Measurements from ENCODE around the gene KCNT1.

The KCNT1 gene

DNA sequence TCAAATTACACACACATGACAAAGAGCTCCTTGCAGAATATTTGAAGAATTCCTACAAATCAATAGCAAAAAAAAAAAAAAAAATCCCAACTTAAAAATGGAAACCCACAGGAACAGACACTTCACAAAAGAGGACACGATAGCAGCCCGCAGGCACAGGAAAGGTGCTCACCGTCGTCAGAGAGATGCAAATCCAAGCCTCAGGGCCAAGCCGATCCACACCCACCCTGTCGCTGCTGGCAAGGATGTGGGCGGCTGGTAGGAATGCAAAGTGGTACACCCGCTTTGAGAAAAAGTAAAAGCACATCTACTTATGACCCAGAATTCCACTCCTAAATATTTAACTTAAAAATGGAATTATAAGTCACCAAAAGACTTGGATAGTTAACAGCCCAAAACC is 28.0 kb upstream of the KCNT1 start:
- Histone ChIP-seq H3K27me3 (ENCODE audit: control insufficient read depth in 1 of 2, insufficient read depth in 2 of 2, low read length in 2 of 2) (peaks cover 0 to 2% of the 10 kb centered on the region in 2 donors), H3K36me3 (ENCODE audit: control insufficient read depth in 2 of 2, insufficient read depth in 2 of 2, low read length in 2 of 2) (no peaks in the 10 kb centered on the region), H3K27ac (ENCODE audit: low read length) (no peak overlapping the region), H3K9ac (ENCODE audit: low read length in 2 of 2) (no peak overlapping the region), H3K4me3 (ENCODE audit: low read length in 2 of 2) (no peak overlapping the region), H3K4me1 (ENCODE audit: control insufficient read depth, insufficient read depth, low read length) (no peaks in the 10 kb centered on the region), H3K9me3 (ENCODE audit: control insufficient read depth in 2 of 2, low read length in 2 of 2) (no peaks in the 10 kb centered on the region)

DNA sequence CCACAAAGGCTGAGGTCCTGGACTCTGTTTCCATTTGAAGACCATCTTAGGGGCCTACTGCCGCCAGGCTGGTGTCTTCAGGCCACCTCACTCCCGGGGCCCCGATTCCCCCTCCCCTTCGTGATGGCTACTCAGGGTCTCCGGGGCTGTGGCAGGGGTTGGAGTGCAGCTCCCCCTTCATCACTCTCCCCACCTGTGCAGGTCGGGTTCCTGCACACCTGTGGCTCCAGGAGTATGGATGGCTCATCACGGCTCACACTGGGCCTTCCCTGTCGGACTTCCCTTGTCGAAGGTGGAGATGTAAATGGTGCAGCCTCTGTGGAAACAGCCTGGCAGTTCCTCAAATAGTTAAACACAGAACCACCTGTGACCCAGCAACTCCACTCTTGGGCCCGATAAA is 27.0 kb upstream of the KCNT1 start:
- no peaks in the 10 kb centered on the region for H3K9me3 ChIP-seq (ENCODE audit: control insufficient read depth in 2 of 2, low read length in 2 of 2)
- H3K27ac ChIP-seq (ENCODE audit: low read length) = no peak overlapping the region
- no peak overlapping the region for H3K9ac ChIP-seq (ENCODE audit: low read length in 2 of 2)
- H3K36me3 ChIP-seq (ENCODE audit: control insufficient read depth in 2 of 2, insufficient read depth in 2 of 2, low read length in 2 of 2) = no peaks in the 10 kb centered on the region
- H3K27me3 ChIP-seq (ENCODE audit: control insufficient read depth in 1 of 2, insufficient read depth in 2 of 2, low read length in 2 of 2) = peaks cover 0 to 2% of the 10 kb centered on the region in 2 donors
- H3K4me3 ChIP-seq (ENCODE audit: low read length in 2 of 2) = no peak overlapping the region
- no peaks in the 10 kb centered on the region for H3K4me1 ChIP-seq (ENCODE audit: control insufficient read depth, insufficient read depth, low read length)

DNA sequence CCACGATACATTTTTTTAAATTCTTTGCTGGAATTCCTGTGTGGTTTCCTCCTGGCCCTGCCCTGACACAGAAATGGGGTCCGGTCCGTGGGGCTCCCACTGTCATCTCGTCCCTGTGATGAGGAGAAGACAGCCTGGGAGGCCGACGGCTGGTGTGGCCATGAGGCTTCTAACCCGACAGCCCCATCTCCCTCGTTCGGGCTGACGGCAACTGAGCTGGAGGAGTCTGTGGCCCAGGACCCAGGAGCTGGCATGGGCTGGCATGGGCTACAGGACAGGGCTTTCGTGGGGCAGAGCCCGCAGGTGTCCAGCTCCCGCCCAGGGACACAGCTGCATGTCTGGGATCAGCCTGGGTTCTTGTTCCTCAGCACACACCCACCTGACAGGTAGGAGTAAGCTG is 25.1 kb upstream of the KCNT1 start:
- Histone ChIP-seq H3K36me3 (ENCODE audit: control insufficient read depth in 2 of 2, insufficient read depth in 2 of 2, low read length in 2 of 2) (no peaks in the 10 kb centered on the region), H3K27me3 (ENCODE audit: control insufficient read depth in 1 of 2, insufficient read depth in 2 of 2, low read length in 2 of 2) (peaks cover 0 to 2% of the 10 kb centered on the region in 2 donors), H3K27ac (ENCODE audit: low read length) (no peak overlapping the region), H3K9me3 (ENCODE audit: control insufficient read depth in 2 of 2, low read length in 2 of 2) (no peaks in the 10 kb centered on the region), H3K9ac (ENCODE audit: low read length in 2 of 2) (no peak overlapping the region), H3K4me1 (ENCODE audit: control insufficient read depth, insufficient read depth, low read length) (no peaks in the 10 kb centered on the region), H3K4me3 (ENCODE audit: low read length in 2 of 2) (no peak overlapping the region)

DNA sequence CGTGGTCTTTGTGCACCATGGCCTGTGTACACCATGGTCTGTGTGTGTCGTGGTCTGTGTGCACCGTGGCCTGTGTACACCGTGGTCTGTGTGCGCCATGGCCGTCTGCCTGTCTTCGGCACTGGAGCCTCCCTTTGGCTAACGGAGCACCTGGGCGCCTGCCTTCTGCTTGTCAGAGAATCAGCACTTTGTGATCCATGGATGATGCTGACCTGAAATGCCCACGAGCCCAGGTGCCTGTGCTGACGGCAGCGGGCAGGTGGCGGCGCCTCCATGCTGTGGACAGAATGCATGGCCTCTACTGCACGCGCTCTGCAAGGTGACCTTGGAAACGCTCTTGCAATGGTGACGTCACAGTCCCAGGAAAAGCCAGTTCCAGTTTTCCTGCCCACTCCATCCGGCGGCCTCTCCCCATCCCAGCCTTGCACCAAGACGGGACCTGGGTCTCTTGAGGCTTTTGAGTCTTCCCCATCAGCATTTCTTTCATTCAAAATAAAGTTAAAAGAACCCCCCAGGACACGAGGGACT is 24.3 kb upstream of the KCNT1 start:
- no peaks in the 10 kb centered on the region for H3K36me3 ChIP-seq (ENCODE audit: control insufficient read depth in 2 of 2, insufficient read depth in 2 of 2, low read length in 2 of 2)
- peaks cover 3 to 5% of the 10 kb centered on the region in 2 donors for H3K27me3 ChIP-seq (ENCODE audit: control insufficient read depth in 1 of 2, insufficient read depth in 2 of 2, low read length in 2 of 2)
- no peak overlapping the region for H3K27ac ChIP-seq (ENCODE audit: low read length)
- no peaks in the 10 kb centered on the region for H3K4me1 ChIP-seq (ENCODE audit: control insufficient read depth, insufficient read depth, low read length)
- H3K4me3 ChIP-seq (ENCODE audit: low read length in 2 of 2) = no peak overlapping the region
- H3K9ac ChIP-seq (ENCODE audit: low read length in 2 of 2) = no peak overlapping the region
- H3K9me3 ChIP-seq (ENCODE audit: control insufficient read depth in 2 of 2, low read length in 2 of 2) = no peaks in the 10 kb centered on the region

DNA sequence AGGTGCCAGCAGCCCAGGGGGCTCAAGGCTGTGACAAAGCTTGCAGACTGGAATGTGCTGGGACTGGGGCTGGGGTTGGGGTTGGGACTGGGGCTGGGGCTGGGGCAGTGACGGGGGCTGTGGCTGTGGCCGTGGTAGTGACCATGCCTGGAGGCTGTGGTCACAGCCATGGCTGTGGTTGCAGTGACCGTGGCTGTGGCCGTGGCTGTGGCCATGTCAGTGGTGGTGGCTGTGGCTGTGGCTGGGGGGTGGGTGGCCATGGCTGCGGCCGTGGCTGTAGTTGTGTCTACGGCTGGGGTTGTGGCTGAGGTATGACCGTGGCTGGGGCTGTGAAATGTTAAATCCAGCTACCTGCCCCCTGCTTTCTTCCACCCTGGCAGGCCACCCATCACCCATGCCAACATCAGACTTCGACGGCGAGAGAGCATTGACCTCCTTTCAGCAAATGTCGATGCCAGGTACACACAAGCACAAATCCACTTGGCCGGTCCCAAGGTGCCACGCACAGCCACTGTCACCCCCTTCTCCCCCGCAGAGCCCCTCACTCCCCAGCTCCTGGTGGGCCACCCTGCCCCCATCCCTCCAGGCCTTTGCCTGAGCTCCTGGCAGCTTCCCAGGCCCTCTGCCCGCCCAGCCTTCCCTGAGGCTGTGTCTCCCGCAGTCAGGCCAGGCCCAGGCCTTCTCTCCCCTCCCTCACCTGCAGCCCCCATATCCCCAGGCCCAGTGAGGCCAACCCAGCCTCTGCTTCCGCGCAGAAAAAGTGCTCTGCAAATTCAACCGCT is 23.6 kb upstream of the KCNT1 start:
- no peaks in the 10 kb centered on the region for H3K9me3 ChIP-seq (ENCODE audit: control insufficient read depth in 2 of 2, low read length in 2 of 2)
- H3K27me3 ChIP-seq (ENCODE audit: control insufficient read depth in 1 of 2, insufficient read depth in 2 of 2, low read length in 2 of 2) = peaks cover 3 to 4% of the 10 kb centered on the region in 2 donors
- H3K27ac ChIP-seq (ENCODE audit: low read length) = no peak overlapping the region
- no peak overlapping the region for H3K9ac ChIP-seq (ENCODE audit: low read length in 2 of 2)
- no peak overlapping the region for H3K4me3 ChIP-seq (ENCODE audit: low read length in 2 of 2)
- H3K36me3 ChIP-seq (ENCODE audit: control insufficient read depth in 2 of 2, insufficient read depth in 2 of 2, low read length in 2 of 2) = no peaks in the 10 kb centered on the region
- no peaks in the 10 kb centered on the region for H3K4me1 ChIP-seq (ENCODE audit: control insufficient read depth, insufficient read depth, low read length)

DNA sequence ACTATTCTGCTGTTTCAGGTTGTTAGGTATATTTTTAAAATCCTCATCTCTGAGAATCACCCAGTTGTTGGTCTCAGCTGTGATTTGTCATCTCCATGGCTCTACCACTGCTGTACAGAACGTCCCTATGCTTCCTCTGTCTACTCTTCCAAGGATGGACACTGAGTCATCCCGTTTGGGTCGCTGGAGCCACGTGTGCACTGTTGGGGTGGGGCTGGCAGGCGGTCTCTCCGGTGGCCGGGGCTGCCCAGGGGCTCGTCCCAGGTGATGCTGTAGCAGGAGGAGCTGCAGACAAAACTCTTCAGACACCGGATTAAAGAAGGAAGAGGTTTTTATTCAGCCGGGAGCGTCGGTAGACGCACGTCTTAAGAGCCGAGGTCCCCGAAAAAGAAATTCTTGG is 21.9 kb upstream of the KCNT1 start:
- no peaks in the 10 kb centered on the region for H3K36me3 ChIP-seq (ENCODE audit: control insufficient read depth in 2 of 2, insufficient read depth in 2 of 2, low read length in 2 of 2)
- H3K4me3 ChIP-seq (ENCODE audit: low read length in 2 of 2) = no peak overlapping the region

DNA sequence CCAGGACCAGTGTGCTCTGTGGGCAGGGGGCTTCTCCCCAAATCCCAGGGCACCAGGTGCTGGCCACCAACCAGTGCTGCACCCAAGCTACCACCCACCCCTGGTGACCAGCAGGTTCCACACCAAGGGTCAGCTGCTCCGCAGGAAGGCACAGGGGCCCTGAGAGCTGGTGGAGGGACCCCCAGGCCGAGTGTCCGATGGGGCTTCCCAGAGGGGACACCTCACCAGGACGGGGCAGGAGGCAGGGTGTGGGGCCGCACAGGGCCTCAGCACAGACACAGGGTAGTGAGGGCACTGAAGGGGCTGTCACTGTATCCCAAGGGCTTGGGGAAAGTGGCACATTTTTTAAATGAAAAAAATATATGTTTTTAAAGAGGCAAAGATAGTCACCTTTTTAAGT is 20.8 kb upstream of the KCNT1 start:
- H3K4me1 ChIP-seq (ENCODE audit: control insufficient read depth, insufficient read depth, low read length) = no peaks in the 10 kb centered on the region
- peaks cover 10 to 13% of the 10 kb centered on the region in 2 donors for H3K27me3 ChIP-seq (ENCODE audit: control insufficient read depth in 1 of 2, insufficient read depth in 2 of 2, low read length in 2 of 2)
- H3K9me3 ChIP-seq (ENCODE audit: control insufficient read depth in 2 of 2, low read length in 2 of 2) = no peaks in the 10 kb centered on the region
- no peaks in the 10 kb centered on the region for H3K36me3 ChIP-seq (ENCODE audit: control insufficient read depth in 2 of 2, insufficient read depth in 2 of 2, low read length in 2 of 2)
- H3K27ac ChIP-seq (ENCODE audit: low read length) = no peak overlapping the region
- H3K4me3 ChIP-seq (ENCODE audit: low read length in 2 of 2) = no peak overlapping the region
- no peak overlapping the region for H3K9ac ChIP-seq (ENCODE audit: low read length in 2 of 2)

More for the DNA sequence above, 21.9 kb upstream of the KCNT1 start:
- Histone ChIP-seq H3K27ac (ENCODE audit: low read length) (no peak overlapping the region), H3K9me3 (ENCODE audit: control insufficient read depth in 2 of 2, low read length in 2 of 2) (no peaks in the 10 kb centered on the region), H3K4me1 (ENCODE audit: control insufficient read depth, insufficient read depth, low read length) (no peaks in the 10 kb centered on the region), H3K9ac (ENCODE audit: low read length in 2 of 2) (no peak overlapping the region), H3K27me3 (ENCODE audit: control insufficient read depth in 1 of 2, insufficient read depth in 2 of 2, low read length in 2 of 2) (peaks cover 10 to 13% of the 10 kb centered on the region in 2 donors)

DNA sequence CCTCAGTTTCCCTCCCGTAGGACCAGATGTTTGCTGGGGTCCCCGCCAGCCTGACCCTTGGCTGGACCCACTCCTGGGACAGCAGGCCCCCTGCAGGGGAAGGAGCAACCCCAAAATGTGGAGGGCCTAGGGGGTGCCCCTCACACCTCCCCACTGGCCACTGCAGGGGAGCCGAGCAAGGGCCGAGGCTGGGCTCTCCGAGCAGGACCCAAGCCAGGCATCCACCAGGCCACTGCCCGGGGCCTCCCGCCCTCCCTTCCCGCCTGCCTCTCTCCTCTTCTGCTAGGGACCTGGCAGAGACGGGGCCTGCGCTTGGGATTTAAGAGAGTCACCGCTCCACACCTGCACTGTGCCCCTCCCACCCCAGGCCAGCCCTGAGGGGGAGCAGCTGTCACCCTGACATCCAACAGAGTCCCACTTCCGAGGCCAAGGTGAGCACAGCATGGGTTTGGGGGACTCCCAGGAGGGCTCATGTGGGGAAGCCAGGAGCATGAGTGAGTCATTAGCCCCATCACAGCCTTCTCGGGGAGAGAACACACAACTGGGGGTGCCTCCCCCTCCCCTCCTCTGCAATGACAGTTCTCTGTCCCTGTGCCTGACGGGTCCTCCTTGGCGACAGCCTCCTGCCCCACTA is 18.5 kb upstream of the KCNT1 start:
- no peak overlapping the region for H3K9ac ChIP-seq (ENCODE audit: low read length in 2 of 2)
- no peaks in the 10 kb centered on the region for H3K36me3 ChIP-seq (ENCODE audit: control insufficient read depth in 2 of 2, insufficient read depth in 2 of 2, low read length in 2 of 2)
- H3K4me1 ChIP-seq (ENCODE audit: control insufficient read depth, insufficient read depth, low read length) = no peaks in the 10 kb centered on the region
- H3K27me3 ChIP-seq (ENCODE audit: control insufficient read depth in 1 of 2, insufficient read depth in 2 of 2, low read length in 2 of 2) = peaks cover 10 to 20% of the 10 kb centered on the region in 2 donors
- no peaks in the 10 kb centered on the region for H3K9me3 ChIP-seq (ENCODE audit: control insufficient read depth in 2 of 2, low read length in 2 of 2)
- no peak overlapping the region for H3K4me3 ChIP-seq (ENCODE audit: low read length in 2 of 2)
- H3K27ac ChIP-seq (ENCODE audit: low read length) = no peak overlapping the region

DNA sequence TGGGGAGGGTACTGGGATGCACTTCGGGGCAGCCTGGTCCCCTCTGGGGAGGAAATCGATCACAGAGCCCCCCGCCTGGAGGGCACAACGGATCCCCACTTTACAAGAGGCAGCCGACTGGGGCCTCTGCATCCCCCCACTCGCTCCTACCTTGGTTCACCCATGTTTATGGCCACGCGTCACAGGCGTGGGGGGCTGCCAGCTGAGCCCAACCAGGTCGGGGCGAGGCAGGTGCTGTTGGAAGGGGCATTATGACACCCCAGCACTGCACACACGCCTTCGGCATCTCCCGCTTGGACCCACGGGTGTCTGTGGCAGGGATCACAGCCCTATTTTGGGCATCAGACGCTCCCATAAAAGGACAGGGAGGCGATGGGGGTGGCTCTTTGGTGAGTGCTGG is 17.3 kb upstream of the KCNT1 start:
- no peaks in the 10 kb centered on the region for H3K4me1 ChIP-seq (ENCODE audit: control insufficient read depth, insufficient read depth, low read length)
- H3K4me3 ChIP-seq (ENCODE audit: low read length in 2 of 2) = no peak overlapping the region
- H3K27ac ChIP-seq (ENCODE audit: low read length) = no peak overlapping the region
- H3K36me3 ChIP-seq (ENCODE audit: control insufficient read depth in 2 of 2, insufficient read depth in 2 of 2, low read length in 2 of 2) = no peaks in the 10 kb centered on the region
- no peaks in the 10 kb centered on the region for H3K9me3 ChIP-seq (ENCODE audit: control insufficient read depth in 2 of 2, low read length in 2 of 2)
- no peak overlapping the region for H3K9ac ChIP-seq (ENCODE audit: low read length in 2 of 2)
- H3K27me3 ChIP-seq (ENCODE audit: control insufficient read depth in 1 of 2, insufficient read depth in 2 of 2, low read length in 2 of 2) = peaks cover 10 to 23% of the 10 kb centered on the region in 2 donors

DNA sequence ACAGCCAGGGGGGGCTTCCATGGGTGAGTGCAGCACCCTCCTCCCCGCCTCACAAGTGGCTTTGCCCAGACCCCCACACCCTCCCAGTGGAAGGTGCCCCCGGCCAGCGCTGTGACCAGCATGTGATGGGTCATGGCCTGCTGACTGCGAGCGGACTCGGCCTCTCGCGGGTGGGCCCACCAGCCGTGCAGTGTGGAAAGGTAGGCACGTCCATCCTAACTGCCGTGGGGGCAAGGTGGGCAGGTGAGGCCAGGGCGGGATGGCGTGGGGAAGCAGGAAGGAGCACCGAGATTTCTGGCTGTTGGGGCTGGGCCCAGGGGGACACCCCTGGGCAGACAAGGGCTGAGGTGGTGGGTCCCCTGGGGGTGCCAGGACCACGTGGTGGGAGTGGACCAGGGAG is 14.8 kb upstream of the KCNT1 start:
- Histone ChIP-seq H3K4me3 (ENCODE audit: low read length in 2 of 2) (no peak overlapping the region), H3K27me3 (ENCODE audit: control insufficient read depth in 1 of 2, insufficient read depth in 2 of 2, low read length in 2 of 2) (peaks cover 9 to 30% of the 10 kb centered on the region in 2 donors), H3K4me1 (ENCODE audit: control insufficient read depth, insufficient read depth, low read length) (no peaks in the 10 kb centered on the region), H3K36me3 (ENCODE audit: control insufficient read depth in 2 of 2, insufficient read depth in 2 of 2, low read length in 2 of 2) (no peaks in the 10 kb centered on the region), H3K9me3 (ENCODE audit: control insufficient read depth in 2 of 2, low read length in 2 of 2) (no peaks in the 10 kb centered on the region), H3K9ac (ENCODE audit: low read length in 2 of 2) (no peak overlapping the region), H3K27ac (ENCODE audit: low read length) (no peak overlapping the region)

DNA sequence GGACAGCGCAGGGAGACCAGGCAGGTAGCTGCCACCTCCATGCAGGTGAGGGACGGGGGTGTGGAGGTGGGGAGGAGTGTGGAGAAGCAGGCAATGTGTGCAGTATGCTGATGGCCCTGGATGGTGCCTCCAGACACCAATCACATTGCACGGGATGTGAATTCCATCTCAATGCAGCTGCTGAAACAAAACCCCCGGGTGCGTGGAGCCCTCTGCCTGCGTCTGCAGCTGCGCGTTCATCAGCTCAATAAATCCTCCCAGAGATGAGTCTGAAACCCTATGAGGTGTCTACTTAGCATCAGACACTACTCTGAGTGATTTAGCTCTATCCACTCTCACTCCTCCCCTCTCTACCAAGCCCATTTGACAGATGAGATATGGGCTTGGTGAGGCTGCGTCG is 13.0 kb upstream of the KCNT1 start:
- Histone ChIP-seq H3K9me3 (ENCODE audit: control insufficient read depth in 2 of 2, low read length in 2 of 2) (no peaks in the 10 kb centered on the region), H3K9ac (ENCODE audit: low read length in 2 of 2) (no peak overlapping the region), H3K27me3 (ENCODE audit: control insufficient read depth in 1 of 2, insufficient read depth in 2 of 2, low read length in 2 of 2) (peaks cover 3 to 25% of the 10 kb centered on the region in 2 donors), H3K4me3 (ENCODE audit: low read length in 2 of 2) (no peak overlapping the region), H3K36me3 (ENCODE audit: control insufficient read depth in 2 of 2, insufficient read depth in 2 of 2, low read length in 2 of 2) (no peaks in the 10 kb centered on the region), H3K27ac (ENCODE audit: low read length) (no peak overlapping the region), H3K4me1 (ENCODE audit: control insufficient read depth, insufficient read depth, low read length) (no peaks in the 10 kb centered on the region)

All from stomach smooth muscle (tissue), 2 donors.